GM23338 (cell line): Measurements from ENCODE around the gene PDSS2. TPM values are rescaled to one million over a fixed set of nuclear protein-coding genes. Genes with fewer than 3 reads are reported as not detected.

Experiments
- ATAC-seq: fragments of 200-7000 bp; cut with Tn5 transposase; 3 replicates; pipeline ENCODE4 v1.9.1; 2020
- DNase-seq: peaks from one replicate; pipeline ENCODE4 v3.0.0-alpha.2; 2015; ENCODE audit warnings: low spot score
- H2AFZ ChIP-seq: fragments of 200-600 bp; sonication (generic); 2 replicates; pipeline ENCODE4 v1.8.0; 2016; ENCODE audit warnings: antibody characterized with exemption, mild to moderate bottlenecking, moderate library complexity
- H3F3A ChIP-seq: fragments of 200-600 bp; sonication (generic); replicated peaks from 2 replicates; pipeline ENCODE4 v1.8.0; 2017; ENCODE audit warnings: antibody characterized with exemption, mixed run types, low read depth
- H3K27ac ChIP-seq: fragments of 200-600 bp; sonication (generic); 2 replicates; pipeline ENCODE4 v1.6.1; 2016; ENCODE audit warnings: low read depth
- H3K27me3 ChIP-seq: fragments of 200-600 bp; sonication (generic); 2 replicates; pipeline ENCODE4 v1.8.0; 2016; ENCODE audit warnings: mild to moderate bottlenecking, mixed run types, moderate library complexity; ENCODE audit not compliant: insufficient read depth
- H3K36me3 ChIP-seq: fragments of 200-600 bp; sonication (generic); 2 replicates; pipeline ENCODE4 v1.8.0; 2016; ENCODE audit warnings: mild to moderate bottlenecking; ENCODE audit not compliant: insufficient read depth
- H3K4me1 ChIP-seq: fragments of 200-600 bp; sonication (generic); 2 replicates; pipeline ENCODE4 v1.8.0; 2016; ENCODE audit warnings: mild to moderate bottlenecking, moderate library complexity; ENCODE audit not compliant: insufficient read depth
- H3K4me2 ChIP-seq: fragments of 200-600 bp; sonication (generic); 2 replicates; pipeline ENCODE4 v1.7.1; 2017; ENCODE audit warnings: mixed run types
- H3K4me3 ChIP-seq: fragments of 200-600 bp; sonication (generic); 2 replicates; pipeline ENCODE4 v1.6.1; 2016; ENCODE audit warnings: mixed run types
- H3K79me2 ChIP-seq: fragments of 200-600 bp; sonication (generic); replicated peaks from 2 replicates; pipeline ENCODE4 v1.8.0; 2017; ENCODE audit warnings: mild to moderate bottlenecking; ENCODE audit not compliant: insufficient read depth
- H3K9me2 ChIP-seq: fragments of 200-600 bp; sonication (generic); 2 replicates; pipeline ENCODE4 v1.8.0; 2017; ENCODE audit not compliant: insufficient read depth
- H4K20me1 ChIP-seq: fragments of 200-600 bp; sonication (generic); replicated peaks from 2 replicates; pipeline ENCODE4 v1.8.0; 2017; ENCODE audit warnings: mild to moderate bottlenecking; ENCODE audit not compliant: insufficient read depth
- H3K27ac Mint-ChIP-seq: 2 replicates; pipeline ENCODE4 v1.8.0; 2020; ENCODE audit warnings: inconsistent platforms, mild to moderate bottlenecking, moderate library complexity, mixed read lengths
- H3K27me3 Mint-ChIP-seq: 3 replicates; pipeline ENCODE4 v1.8.0; 2022; ENCODE audit warnings: low read depth, mild to moderate bottlenecking, moderate library complexity, mixed read lengths, inconsistent platforms; ENCODE audit not compliant: insufficient read depth, poor library complexity
- H3K36me3 Mint-ChIP-seq: 3 replicates; pipeline ENCODE4 v1.8.0; 2021; ENCODE audit warnings: low read depth, mild to moderate bottlenecking, inconsistent platforms, moderate library complexity, mixed read lengths
- H3K4me1 Mint-ChIP-seq: 3 replicates; pipeline ENCODE4 v1.8.0; 2020; ENCODE audit warnings: mild to moderate bottlenecking, inconsistent platforms, mixed read lengths
- H3K4me3 Mint-ChIP-seq: 3 replicates; pipeline ENCODE4 v1.8.0; 2021; ENCODE audit warnings: moderate library complexity, mild to moderate bottlenecking, inconsistent platforms, mixed read lengths
- H3K9me3 Mint-ChIP-seq: 3 replicates; pipeline ENCODE4 v1.8.0; 2020; ENCODE audit warnings: moderate library complexity, mild to moderate bottlenecking, inconsistent platforms, mixed read lengths
- CTCF ChIP-seq, 2 experiments: fragments of 200-600 bp in 1 of 2; sonication (generic) in 1 of 2; conservative IDR thresholded peaks; 2 replicates each; pipeline versions ENCODE4 v1.5.1 to v1.6.1; 2016 to 2017; ENCODE audit warnings: antibody characterized with exemption in 2 of 2, low read depth in 2 of 2, mild to moderate bottlenecking in 2 of 2, moderate library complexity in 1 of 2
- ETS1 ChIP-seq: IDR thresholded peaks from 2 replicates; pipeline ENCODE4 v1.6.1; 2016; ENCODE audit warnings: antibody characterized with exemption
- EZH2 ChIP-seq: fragments of 200-600 bp; sonication (generic); IDR thresholded peaks from one replicate; pipeline ENCODE4 v1.8.0; 2017; ENCODE audit warnings: antibody characterized with exemption, mild to moderate bottlenecking, low read depth; ENCODE audit not compliant: unreplicated experiment
- NANOG ChIP-seq: IDR thresholded peaks from 2 replicates; pipeline ENCODE4 v1.6.1; 2016; ENCODE audit warnings: antibody characterized with exemption, borderline replicate concordance
- POLR2AphosphoS5 ChIP-seq: IDR thresholded peaks from 2 replicates; pipeline ENCODE4 v1.6.1; 2016; ENCODE audit warnings: antibody characterized with exemption, low read depth
- ZNF331 ChIP-seq: fragments of 250-450 bp; sonication (Bioruptor Pico); IDR thresholded peaks from 2 replicates; pipeline ENCODE4 v1.5.0; 2020; ENCODE audit warnings: low read depth, mild to moderate bottlenecking, moderate library complexity
- ZNF462 ChIP-seq: fragments of 250-450 bp; sonication (Bioruptor Pico); IDR thresholded peaks from 2 replicates; pipeline ENCODE4 v1.5.0; 2020; ENCODE audit warnings: mild to moderate bottlenecking, moderate library complexity
- polyA plus RNA-seq: library from polyadenylated mRNA; unstranded; fragments of >200 nt; fragmentation: Nextera tagmentation; extraction: Ambion mirVana; gene quantifications from 2 replicates; pipeline ENCODE4 v1.2.1, GENCODE V29; 2016
- total RNA-seq: library from RNA; depleted of rRNA; stranded (reverse); fragments of >200 nt; shearing (Covaris generic); gene quantifications from 2 replicates; pipeline ENCODE4 v1.2.3, GENCODE V29; 2014

The PDSS2 gene
- total and polyA plus RNA-seq, 2 experiments from 2014 or later = 7.3 to 16.7 TPM

- DNase-seq (peak; percentile 63), ATAC-seq (peak; percentile 99)
- Histone ChIP-seq H3K27ac (peak overlapping the region; percentile 72; the same call in 1 of the 2 replicates), H3K4me1 (no peaks in the 10 kb centered on the region), H3K27me3 (no peaks in the 10 kb centered on the region), H3K9me2 (no peaks in the 10 kb centered on the region), H2AFZ (no peak overlapping the region), H3K4me2 (no peak overlapping the region), H3F3A (0 out of 2 replicates have a peak, but pooled peaks cover 3% of the 10 kb centered on the region), H4K20me1 (no peaks in the 10 kb centered on the region), H3K36me3 (no peaks in the 10 kb centered on the region), H3K4me3 (no peak overlapping the region), H3K79me2 (no peaks in the 10 kb centered on the region)
- Mint-ChIP-seq H3K9me3 (no peaks in the 10 kb centered on the region), H3K36me3 (no peaks in the 10 kb centered on the region), H3K27me3 (no peaks in the 10 kb centered on the region), H3K27ac (no peak overlapping the region), H3K4me1 (no peaks in the 10 kb centered on the region), H3K4me3 (no peak overlapping the region)
- TF ChIP-seq POLR2AphosphoS5 = no peak
- TF ChIP-seq CTCF (conservative IDR thresholded peaks at IDR 0.05; ENCODE audit: low read depth in 2 of 2) = peak; percentile 43 to 82
These were observed 273.9 kb downstream of the PDSS2 start for GRCh38 chr6:107185391-107185970.

GRCh38 chr6:107184435-107184834 lies 274.9 kb downstream of the PDSS2 start:
- H3K4me1 ChIP-seq = no peaks in the 10 kb centered on the region
- Mint-ChIP-seq H3K36me3 (no peaks in the 10 kb centered on the region), H3K4me1 (no peaks in the 10 kb centered on the region), H3K27me3 (no peaks in the 10 kb centered on the region), H3K4me3 (no peak overlapping the region), H3K27ac (no peak overlapping the region), H3K9me3 (no peaks in the 10 kb centered on the region)
- H3K4me3 ChIP-seq = no peak overlapping the region
- no peak overlapping the region for H3K27ac ChIP-seq
- H2AFZ ChIP-seq = no peak overlapping the region
- no peaks in the 10 kb centered on the region for H3K79me2 ChIP-seq
- H4K20me1 ChIP-seq = no peaks in the 10 kb centered on the region
- no peaks in the 10 kb centered on the region for H3K27me3 ChIP-seq
- no peak for DNase-seq
- TF ChIP-seq NANOG (no peak), ZNF331 (CRISPR knock-in tag) (no peak), ETS1 (no peak), EZH2 (no peak), ZNF462 (CRISPR knock-in tag) (no peak), POLR2AphosphoS5 (no peak), CTCF (conservative IDR thresholded peaks at IDR 0.05; ENCODE audit: low read depth in 2 of 2) (no peak)
- no peak overlapping the region for H3K4me2 ChIP-seq
- ATAC-seq = no peak
- no peaks in the 10 kb centered on the region for H3K9me2 ChIP-seq
- no peaks in the 10 kb centered on the region for H3F3A ChIP-seq
- H3K36me3 ChIP-seq = no peaks in the 10 kb centered on the region
